Esophagus squamous epithelium (tissue), 5 donors: Measurements from ENCODE around the gene B3GNT7. TPM values are rescaled to one million over a fixed set of nuclear protein-coding genes. Genes with fewer than 3 reads are reported as not detected.
A peak's percentile ranks its signal among the peaks of the same experiment; 100 is the strongest.

Experiments used
- DNase-seq: peaks from one replicate; lab custom pipeline; 2025; lab: John Stamatoyannopoulos, UW
- H3K27ac ChIP-seq, 4 donors: fragments of 200-600 bp; sonication (generic); one replicate each; pipeline ENCODE4 v1.5.1; 2016 to 2019; ENCODE audit warnings: mild to moderate bottlenecking in 1 of 4
- H3K27me3 ChIP-seq, 4 donors: fragments of 200-600 bp; sonication (generic); 1 replicate in 3 of 4; 2 replicates in 1 of 4; pipeline versions ENCODE4 v1.5.1 to v1.6.0; 2017 to 2021; ENCODE audit warnings: antibody characterized with exemption in 1 of 4
- H3K36me3 ChIP-seq, 3 donors: fragments of 200-600 bp; sonication (generic); one replicate each; pipeline ENCODE4 v1.5.1; 2016 to 2019
- H3K4me1 ChIP-seq, 3 donors: fragments of 200-600 bp; sonication (generic); one replicate each; pipeline ENCODE4 v1.5.1; 2017 to 2019
- H3K4me3 ChIP-seq, 4 donors: fragments of 200-600 bp; sonication (generic); 1 replicate in 3 of 4; 2 replicates in 1 of 4; pipeline ENCODE4 v1.5.1; 2016 to 2019; ENCODE audit warnings: mild to moderate bottlenecking in 2 of 4, moderate library complexity in 1 of 4
- H3K9me3 ChIP-seq, 3 donors: fragments of 200-600 bp; sonication (generic); one replicate each; pipeline ENCODE4 v1.5.1; 2016 to 2019
- POLR2A ChIP-seq, 4 donors: fragments of 450-650 bp; IDR thresholded peaks; one replicate each; pipeline ENCODE4 v1.6.1; 2017; ENCODE audit warnings: antibody characterized with exemption in 4 of 4, mild to moderate bottlenecking in 4 of 4, moderate library complexity in 3 of 4
- WGBS, 2 donors: methylation state at CpG; one replicate each; pipeline ENCODE4 v1.1.5; 2018; 5-methylcytosine and 5-hydroxymethylcytosine counted together
- intact Hi-C: fragments of 100-400 bp; cut with DNase I; formaldehyde crosslinking; loops from one replicate; pipeline ENCODE4 v1.15.0; 2022
- total RNA-seq, 4 donors: library from RNA; depleted of rRNA; stranded (reverse); fragments of >200 nt; gene quantifications; one replicate each; pipeline ENCODE4 v1.1.0, GENCODE V29; 2016
- TF ChIP-seq, protein P1 (sequence below), 6 experiments: fragments of 450-650 bp in 4 of 6; fragments of 200-600 bp in 2 of 6; sonication (generic) in 2 of 6; IDR thresholded peaks; one replicate each; pipeline ENCODE4 v1.5.1; 2016 to 2019; ENCODE audit warnings: antibody characterized with exemption in 6 of 6, mild to moderate bottlenecking in 4 of 6, moderate library complexity in 4 of 6
- donor health status: DM: yes; HTN: yes; CAD: no.

Gene B3GNT7
- total RNA-seq, 4 donors from 2014 or later, result 2.1 to 8.1 (median 5.2) TPM

DNA sequence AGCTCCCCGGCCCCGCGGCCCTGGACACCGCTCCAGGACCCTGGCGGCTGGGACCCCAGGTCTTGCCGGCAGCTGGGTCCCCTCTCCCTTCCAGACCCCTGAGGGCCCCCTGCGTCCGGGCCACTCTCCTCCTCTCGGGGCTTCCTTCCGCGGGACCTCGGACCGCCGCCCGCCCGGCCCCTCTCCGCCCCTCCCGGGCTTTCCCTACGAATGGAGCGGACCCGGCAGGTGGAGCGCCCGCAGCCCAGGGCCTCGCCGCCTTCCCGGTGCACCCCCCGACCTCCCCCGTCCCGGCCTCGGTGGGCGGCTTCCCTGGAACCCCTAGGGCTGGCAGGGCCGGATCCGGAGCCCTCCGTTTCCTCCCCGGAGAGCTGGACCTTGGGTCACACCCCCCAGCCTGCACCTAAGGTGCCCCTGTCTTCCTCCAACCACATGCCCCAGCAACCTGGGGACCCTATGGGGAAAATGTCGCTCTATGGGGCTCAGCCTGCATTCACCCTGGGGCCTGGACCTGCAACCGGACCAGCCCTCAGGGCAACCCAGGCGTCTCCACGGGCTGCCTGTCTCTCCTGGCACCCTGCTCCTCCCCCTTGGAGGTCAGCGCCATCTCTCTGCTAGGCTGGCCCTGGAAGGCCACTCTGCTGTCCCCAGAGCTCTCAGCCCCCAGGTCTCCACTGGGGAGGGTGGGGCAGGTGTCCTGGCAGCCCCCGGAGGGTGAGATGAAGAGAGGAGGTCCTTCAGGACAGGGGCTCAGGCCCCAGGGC, 730 bp downstream of the B3GNT7 start:
- H3K27ac ChIP-seq, result peak overlapping the region in 3 of 4 donors; percentile 21 to 57 (median 43)
- H3K27me3 ChIP-seq, result peaks cover 0 to 63% (median 4%) of the 10 kb centered on the region in 4 donors
- no peak for DNase-seq
- TF ChIP-seq, protein P1, sequence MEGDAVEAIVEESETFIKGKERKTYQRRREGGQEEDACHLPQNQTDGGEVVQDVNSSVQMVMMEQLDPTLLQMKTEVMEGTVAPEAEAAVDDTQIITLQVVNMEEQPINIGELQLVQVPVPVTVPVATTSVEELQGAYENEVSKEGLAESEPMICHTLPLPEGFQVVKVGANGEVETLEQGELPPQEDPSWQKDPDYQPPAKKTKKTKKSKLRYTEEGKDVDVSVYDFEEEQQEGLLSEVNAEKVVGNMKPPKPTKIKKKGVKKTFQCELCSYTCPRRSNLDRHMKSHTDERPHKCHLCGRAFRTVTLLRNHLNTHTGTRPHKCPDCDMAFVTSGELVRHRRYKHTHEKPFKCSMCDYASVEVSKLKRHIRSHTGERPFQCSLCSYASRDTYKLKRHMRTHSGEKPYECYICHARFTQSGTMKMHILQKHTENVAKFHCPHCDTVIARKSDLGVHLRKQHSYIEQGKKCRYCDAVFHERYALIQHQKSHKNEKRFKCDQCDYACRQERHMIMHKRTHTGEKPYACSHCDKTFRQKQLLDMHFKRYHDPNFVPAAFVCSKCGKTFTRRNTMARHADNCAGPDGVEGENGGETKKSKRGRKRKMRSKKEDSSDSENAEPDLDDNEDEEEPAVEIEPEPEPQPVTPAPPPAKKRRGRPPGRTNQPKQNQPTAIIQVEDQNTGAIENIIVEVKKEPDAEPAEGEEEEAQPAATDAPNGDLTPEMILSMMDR (IDR thresholded peaks at IDR 0.05), result no peak
- no peak for TF ChIP-seq POLR2A (IDR thresholded peaks at IDR 0.05)
- no peaks in the 10 kb centered on the region for H3K36me3 ChIP-seq
- no CpG with 5 or more reads among the region's 41 CpGs for WGBS, 2 donors
- peak overlapping the region; percentile 34 to 73 (median 48) for H3K4me3 ChIP-seq
- no peaks in the 10 kb centered on the region for H3K9me3 ChIP-seq
- intact Hi-C loops, result loop anchor here (10.0 kb wide), 1 partner anchor 171 kb away; no protein-coding TSS in a partner anchor
- H3K4me1 ChIP-seq, result peaks cover 18 to 43% (median 18%) of the 10 kb centered on the region in 3 donors

DNA sequence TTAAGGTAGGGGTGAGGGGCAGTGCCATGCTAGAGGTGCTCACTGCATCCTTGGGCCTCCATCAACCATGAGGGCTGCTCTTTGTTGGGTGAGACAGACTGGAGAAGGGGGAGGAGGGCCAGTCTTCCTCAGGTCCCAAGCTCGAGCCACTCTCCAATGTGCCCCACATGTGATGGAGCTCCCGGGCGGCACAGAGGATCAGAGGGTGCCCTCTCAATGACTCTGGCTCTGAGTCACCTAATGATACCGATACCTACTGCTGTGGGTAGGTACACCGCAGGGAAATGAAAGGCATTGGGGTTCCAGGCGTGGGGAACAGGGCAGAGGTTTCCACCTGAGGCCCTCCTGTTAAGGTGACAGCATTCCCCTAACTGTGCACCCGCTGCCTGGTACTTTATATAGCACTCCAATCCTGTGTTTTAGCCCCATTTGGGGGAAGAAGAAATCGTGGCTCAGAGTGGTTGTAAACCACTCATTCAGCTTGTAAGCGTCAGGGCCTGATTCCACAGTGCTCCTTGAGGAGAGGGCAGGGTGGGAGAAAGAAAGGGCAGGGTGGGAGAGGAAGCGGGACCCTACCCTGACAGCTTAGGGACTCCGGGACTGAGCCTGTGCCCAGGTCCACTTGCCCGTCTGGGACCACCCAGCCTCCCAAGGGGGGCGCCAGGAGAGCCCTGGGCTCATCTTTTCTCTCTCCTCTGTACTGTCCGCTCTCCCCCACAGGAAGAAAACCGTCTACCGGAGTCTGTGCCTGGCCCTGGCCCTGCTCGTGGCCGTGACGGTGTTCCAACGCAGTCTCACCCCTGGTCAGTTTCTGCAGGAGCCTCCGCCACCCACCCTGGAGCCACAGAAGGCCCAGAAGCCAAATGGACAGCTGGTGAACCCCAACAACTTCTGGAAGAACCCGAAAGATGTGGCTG, 1.8 kb downstream of the B3GNT7 start:
- WGBS, 2 donors, result 77 to 95% methylated on average over 8 to 12 of the region's 22 CpGs
- H3K36me3 ChIP-seq, result no peaks in the 10 kb centered on the region
- no peak for TF ChIP-seq POLR2A (IDR thresholded peaks at IDR 0.05)
- TF ChIP-seq, protein P1 (IDR thresholded peaks at IDR 0.05), result no peak
- H3K4me1 ChIP-seq, result peaks cover 18 to 43% (median 18%) of the 10 kb centered on the region in 3 donors
- peaks cover 0 to 67% (median 4%) of the 10 kb centered on the region in 4 donors for H3K27me3 ChIP-seq
- no peak overlapping the region for H3K27ac ChIP-seq
- DNase-seq, result no peak
- H3K9me3 ChIP-seq, result no peaks in the 10 kb centered on the region
- intact Hi-C loops, result loop anchor here (10.0 kb wide), 1 partner anchor 172 kb away; no protein-coding TSS in a partner anchor
- peak overlapping the region in 1 of 4 donors; percentile 56 for H3K4me3 ChIP-seq

DNA sequence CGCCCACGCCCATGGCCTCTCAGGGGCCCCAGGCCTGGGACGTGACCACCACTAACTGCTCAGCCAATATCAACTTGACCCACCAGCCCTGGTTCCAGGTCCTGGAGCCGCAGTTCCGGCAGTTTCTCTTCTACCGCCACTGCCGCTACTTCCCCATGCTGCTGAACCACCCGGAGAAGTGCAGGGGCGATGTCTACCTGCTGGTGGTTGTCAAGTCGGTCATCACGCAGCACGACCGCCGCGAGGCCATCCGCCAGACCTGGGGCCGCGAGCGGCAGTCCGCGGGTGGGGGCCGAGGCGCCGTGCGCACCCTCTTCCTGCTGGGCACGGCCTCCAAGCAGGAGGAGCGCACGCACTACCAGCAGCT, 2.4 kb downstream of the B3GNT7 start:
- WGBS, 2 donors, result 90 to 96% methylated on average over 2 to 17 of the region's 28 CpGs
- Histone ChIP-seq H3K4me3 (no peak overlapping the region), H3K27me3 (peaks cover 0 to 60% (median 4%) of the 10 kb centered on the region in 4 donors), H3K4me1 (peaks cover 18 to 43% (median 18%) of the 10 kb centered on the region in 3 donors), H3K9me3 (no peaks in the 10 kb centered on the region), H3K36me3 (no peaks in the 10 kb centered on the region), H3K27ac (no peak overlapping the region)
- no peak for DNase-seq
- TF ChIP-seq POLR2A (IDR thresholded peaks at IDR 0.05), result no peak
- TF ChIP-seq, protein P1 (IDR thresholded peaks at IDR 0.05), result no peak
- intact Hi-C loops, result loop anchor here (10.0 kb wide), 1 partner anchor 173 kb away; no protein-coding TSS in a partner anchor

DNA sequence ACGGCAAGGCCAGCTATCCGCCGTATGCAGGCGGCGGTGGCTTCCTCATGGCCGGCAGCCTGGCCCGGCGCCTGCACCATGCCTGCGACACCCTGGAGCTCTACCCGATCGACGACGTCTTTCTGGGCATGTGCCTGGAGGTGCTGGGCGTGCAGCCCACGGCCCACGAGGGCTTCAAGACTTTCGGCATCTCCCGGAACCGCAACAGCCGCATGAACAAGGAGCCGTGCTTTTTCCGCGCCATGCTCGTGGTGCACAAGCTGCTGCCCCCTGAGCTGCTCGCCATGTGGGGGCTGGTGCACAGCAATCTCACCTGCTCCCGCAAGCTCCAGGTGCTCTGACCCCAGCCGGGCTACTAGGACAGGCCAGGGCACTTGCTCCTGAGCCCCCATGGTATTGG, 3.1 kb downstream of the B3GNT7 start:
- Histone ChIP-seq H3K36me3 (no peaks in the 10 kb centered on the region), H3K9me3 (no peaks in the 10 kb centered on the region), H3K27me3 (peaks cover 0 to 55% (median 4%) of the 10 kb centered on the region in 4 donors), H3K4me1 (peaks cover 18 to 43% (median 18%) of the 10 kb centered on the region in 3 donors), H3K4me3 (no peak overlapping the region), H3K27ac (no peak overlapping the region)
- TF ChIP-seq, protein P1 (IDR thresholded peaks at IDR 0.05), result no peak
- TF ChIP-seq POLR2A (IDR thresholded peaks at IDR 0.05), result no peak
- 90 to 94% methylated on average over 4 to 14 of the region's 27 CpGs for WGBS, 2 donors
- DNase-seq, result no peak
- intact Hi-C loops, result loop anchor here (10.0 kb wide), 1 partner anchor 174 kb away; no protein-coding TSS in a partner anchor
